H1 (cell line): ENCODE results near the gene AGPS. TPM values are rescaled to one million over a fixed set of nuclear protein-coding genes. Genes with fewer than 3 reads are reported as not detected.

Experiments used
- NANOG ChIP-seq: IDR thresholded peaks from 2 replicates; pipeline ENCODE4 v1.6.1; 2011; ENCODE audit warnings: low read length, low read depth, mild to moderate bottlenecking, inconsistent platforms; ENCODE audit not compliant: insufficient read depth, poor library complexity, severe bottlenecking
- RXRA ChIP-seq: IDR thresholded peaks from 2 replicates; pipeline ENCODE4 v1.6.1; 2011; ENCODE audit warnings: low read depth, mild to moderate bottlenecking, low read length, moderate library complexity; ENCODE audit not compliant: insufficient read depth
- SUZ12 ChIP-seq: fragments of 200-600 bp; sonication (generic); IDR thresholded peaks from 2 replicates; pipeline ENCODE4 v1.6.1; 2012; ENCODE audit warnings: mild to moderate bottlenecking, inconsistent platforms, low read length, moderate library complexity, mixed read lengths
- polyA plus RNA-seq, 7 experiments: library from polyadenylated mRNA; depleted of rRNA in 3 of 7; stranded (reverse) in 5 of 7; unstranded in 2 of 7; fragments of >200 nt in 5 of 7; fragments of 200-250 nt in 2 of 7; gene quantifications; 1 replicate in 5 of 7; 2 replicates in 1 of 7; 4 replicates in 1 of 7; pipeline versions ENCODE4 v1.2.1 to v1.2.3, GENCODE V29; 2011 to 2013; ENCODE audit warnings: missing spikeins in 2 of 7, mixed read lengths in 2 of 7
- total RNA-seq: library from RNA; stranded (reverse); fragmentation: NEBNext Ultra II Directional; extraction: Animal tissue kit (Norgen Biotek cat#: 25700); gene quantifications from 2 replicates; pipeline ENCODE4 v1.2.1, GENCODE V29; 2021

The AGPS gene
- total and polyA plus RNA-seq, 2 of the 8 experiments (the other 6 are each of a cell fraction or from before 2014, with no cell fraction given): 7.3 to 57.8 TPM

- no peak for TF ChIP-seq NANOG
- TF ChIP-seq SUZ12: no peak
- no peak for TF ChIP-seq RXRA
These were observed 132.9 kb downstream of the AGPS start (continued) for GRCh38 chr2:177525351-177525924.
